ENCODE data around the gene CACNA1I. TPM values are rescaled to one million over a fixed set of nuclear protein-coding genes. Genes with fewer than 3 reads are reported as not detected.

Gene CACNA1I
- total and polyA plus RNA-seq, 7 experiments from 2014 or later = 0.40 to 51.2 (median 22.0) TPM

GRCh38 chr22:39524753-39525657 lies 45.5 kb upstream of the CACNA1I start:
- H3K4me3 Mint-ChIP-seq = peak overlapping the region in 9 of 10 donors; percentile 14 to 76 (median 62)
- Histone ChIP-seq H3K4me3 (ENCODE audit: low read length) (no peak overlapping the region), H3K4me1 (ENCODE audit: control insufficient read depth in 2 of 2, insufficient read depth in 2 of 2, low read length in 2 of 2) (peaks cover 56 to 64% of the 10 kb centered on the region in 2 donors), H3K27ac (ENCODE audit: low read depth, low read length) (no peak overlapping the region), H3K36me3 (ENCODE audit: control insufficient read depth in 2 of 3, insufficient read depth in 3 of 3, low read length in 3 of 3) (peaks cover 9 to 64% (median 11%) of the 10 kb centered on the region in 3 experiments), H3K27me3 (ENCODE audit: control insufficient read depth in 2 of 2, insufficient read depth in 2 of 2, low read length in 2 of 2) (no peaks in the 10 kb centered on the region), H3K9me3 (ENCODE audit: control insufficient read depth in 2 of 3, low read length in 3 of 3) (no peaks in the 10 kb centered on the region)
- peaks cover 0 to 16% (median 0%) of the 10 kb centered on the region in 11 donors for H3K9me3 Mint-ChIP-seq
- peaks cover 0 to 3% (median 0%) of the 10 kb centered on the region in 5 donors for H3K27me3 Mint-ChIP-seq
- peak in 1 of 9 donors; percentile 8 for DNase-seq
- intact Hi-C loops (cut with micrococcal nuclease) = loop anchor here (5.0 to 10.0 kb wide), 4 partner anchors 353 to 1760 kb away; partner anchors contain the start of genes APOBEC3D (in 1 of the 2), CBX6 (in 1 of the 2) and RANGAP1 (in 1 of the 2)
- CTCF ChIA-PET = interaction anchor here (1.3 kb wide), 1 partner anchor 31 kb away, joined by 6 read pairs; no protein-coding TSS in a partner anchor
- peak overlapping the region; percentile 52 to 96 (median 85) for H3K27ac Mint-ChIP-seq
- peaks cover 4 to 58% (median 30%) of the 10 kb centered on the region in 5 donors for H3K36me3 Mint-ChIP-seq
- ATAC-seq = no peak
- POLR2A ChIA-PET = interaction anchor here (0.6 to 6.1 kb wide), 10 partner anchors 9 to 876 kb away, joined by 3 to 93 read pairs (median 4); partner anchors contain the start of gene MIEF1
- H3K4me1 Mint-ChIP-seq = peaks cover 66 to 89% (median 75%) of the 10 kb centered on the region in 7 donors

GRCh38 chr22:39525658-39525975 lies 44.9 kb upstream of the CACNA1I start:
- Mint-ChIP-seq H3K36me3 (peaks cover 4 to 59% (median 26%) of the 10 kb centered on the region in 5 donors), H3K27me3 (no peaks in the 10 kb centered on the region), H3K9me3 (peaks cover 0 to 11% (median 0%) of the 10 kb centered on the region in 11 donors), H3K4me3 (peak overlapping the region in 7 of 10 donors; percentile 45 to 84 (median 62)), H3K27ac (peak overlapping the region in 8 of 9 donors; percentile 55 to 96 (median 85)), H3K4me1 (peaks cover 71 to 89% (median 79%) of the 10 kb centered on the region in 7 donors)
- DNase-seq = peak in 1 of 9 donors; percentile 8
- ChIA-PET POLR2A (interaction anchor here (1.0 to 6.1 kb wide), 6 partner anchors 8 to 209 kb away, joined by 3 to 93 read pairs (median 4); partner anchors contain the start of gene MIEF1), CTCF (no interaction called here)
- no peak for ATAC-seq
- Histone ChIP-seq H3K4me3 (ENCODE audit: low read length) (no peak overlapping the region), H3K9me3 (ENCODE audit: control insufficient read depth in 2 of 3, low read length in 3 of 3) (no peaks in the 10 kb centered on the region), H3K27me3 (ENCODE audit: control insufficient read depth in 2 of 2, insufficient read depth in 2 of 2, low read length in 2 of 2) (no peaks in the 10 kb centered on the region), H3K4me1 (ENCODE audit: control insufficient read depth in 2 of 2, insufficient read depth in 2 of 2, low read length in 2 of 2) (peaks cover 58 to 70% of the 10 kb centered on the region in 2 donors), H3K36me3 (ENCODE audit: control insufficient read depth in 2 of 3, insufficient read depth in 3 of 3, low read length in 3 of 3) (peaks cover 9 to 67% (median 12%) of the 10 kb centered on the region in 3 experiments), H3K27ac (ENCODE audit: low read depth, low read length) (no peak overlapping the region)
- intact Hi-C loops (cut with micrococcal nuclease) = loop anchor here (10.0 kb wide), 3 partner anchors 501 to 1759 kb away; partner anchors contain the start of genes APOBEC3D (in 1 of the 2), CBX6 (in 1 of the 2) and RANGAP1 (in 1 of the 2)

DNA sequence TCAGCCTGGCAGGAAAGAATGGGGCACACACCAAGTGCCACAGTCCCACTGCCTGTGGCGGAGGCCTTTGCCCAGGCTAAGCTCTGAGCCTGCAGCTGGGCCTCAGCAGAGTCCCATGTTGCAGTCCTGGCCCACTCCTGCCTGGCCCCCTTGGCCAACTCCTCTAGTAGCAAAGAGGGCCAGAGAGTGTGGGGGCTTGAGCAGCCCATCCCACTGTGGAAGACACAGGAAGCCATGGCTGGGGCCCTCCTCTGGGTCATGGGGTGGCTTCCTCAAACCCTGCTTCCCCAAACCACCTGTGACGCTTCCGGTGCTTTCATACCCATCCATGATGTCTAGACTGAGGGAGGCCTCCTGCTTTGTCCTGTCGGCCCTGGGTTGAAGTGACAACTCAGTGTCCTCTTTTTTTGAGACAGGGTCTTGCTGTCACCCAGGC lies 43.8 kb upstream of the CACNA1I start:
- no peaks in the 10 kb centered on the region for H3K27me3 ChIP-seq (ENCODE audit: control insufficient read depth in 2 of 2, insufficient read depth in 2 of 2, low read length in 2 of 2)
- DNase-seq (peak in 3 of 9 donors; percentile 22 to 32 (median 28)), ATAC-seq (no peak)
- Mint-ChIP-seq H3K9me3 (peaks cover 0 to 5% (median 0%) of the 10 kb centered on the region in 11 donors), H3K27ac (peak overlapping the region; percentile 64 to 94 (median 86)), H3K4me3 (peak overlapping the region in 8 of 10 donors; percentile 5 to 94 (median 32)), H3K27me3 (no peaks in the 10 kb centered on the region), H3K4me1 (peaks cover 76 to 94% (median 85%) of the 10 kb centered on the region in 7 donors), H3K36me3 (peaks cover 4 to 58% (median 24%) of the 10 kb centered on the region in 5 donors)
- H3K4me3 ChIP-seq (ENCODE audit: low read length) = no peak overlapping the region
- ChIA-PET POLR2A (interaction anchor here (0.6 to 6.1 kb wide), 7 partner anchors 9 to 517 kb away, joined by 3 to 68 read pairs (median 4); partner anchors contain the start of genes MIEF1 and RPL3), CTCF (interaction anchor here (0.7 to 6.4 kb wide), 4 partner anchors 31 to 500 kb away, joined by 4 to 120 read pairs (median 8); no protein-coding TSS in a partner anchor)
- H3K27ac ChIP-seq (ENCODE audit: low read depth, low read length) = peak overlapping the region; percentile 50
- H3K36me3 ChIP-seq (ENCODE audit: control insufficient read depth in 2 of 3, insufficient read depth in 3 of 3, low read length in 3 of 3) = peaks cover 3 to 59% (median 12%) of the 10 kb centered on the region in 3 experiments
- intact Hi-C loops (cut with micrococcal nuclease) = loop anchor here (10.0 kb wide), 3 partner anchors 502 to 1758 kb away; partner anchors contain the start of genes APOBEC3D (in 1 of the 2), CBX6 (in 1 of the 2) and RANGAP1 (in 1 of the 2)
- no peaks in the 10 kb centered on the region for H3K9me3 ChIP-seq (ENCODE audit: control insufficient read depth in 2 of 3, low read length in 3 of 3)
- H3K4me1 ChIP-seq (ENCODE audit: control insufficient read depth in 2 of 2, insufficient read depth in 2 of 2, low read length in 2 of 2) = peaks cover 64 to 75% of the 10 kb centered on the region in 2 donors

DNA sequence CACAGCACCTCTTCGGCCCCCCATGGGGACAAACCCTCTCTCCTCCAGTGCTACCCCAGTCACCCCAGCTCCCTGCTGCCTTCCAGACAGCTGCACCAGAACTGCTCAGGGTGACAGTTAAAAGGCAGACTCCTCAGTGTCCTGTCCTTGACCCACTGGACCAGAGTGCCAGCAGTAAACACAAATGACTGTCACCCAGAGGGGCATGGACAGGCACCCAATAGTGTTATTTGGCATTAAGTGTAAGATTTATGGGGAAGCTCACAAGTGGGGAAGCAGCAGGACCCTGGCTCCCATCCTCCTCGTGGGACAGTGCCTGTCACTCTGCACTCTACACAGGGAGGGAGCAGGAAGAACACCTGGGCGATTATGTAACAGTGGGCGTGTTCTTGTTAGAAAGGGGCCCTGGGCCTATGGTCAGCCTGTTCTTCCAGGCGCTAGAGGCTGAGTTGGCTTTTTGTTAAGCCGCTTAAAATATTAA lies 43.0 kb upstream of the CACNA1I start:
- H3K27ac Mint-ChIP-seq = peak overlapping the region in 8 of 9 donors; percentile 41 to 94 (median 84)
- peaks cover 0 to 57% (median 12%) of the 10 kb centered on the region in 3 experiments for H3K36me3 ChIP-seq (ENCODE audit: control insufficient read depth in 2 of 3, insufficient read depth in 3 of 3, low read length in 3 of 3)
- H3K4me3 ChIP-seq (ENCODE audit: low read length) = no peak overlapping the region
- no peak for DNase-seq
- ChIA-PET CTCF (interaction anchor here (0.5 to 6.4 kb wide), 7 partner anchors 11 to 499 kb away, joined by 3 to 120 read pairs (median 5); partner anchors contain the start of gene TAB1), POLR2A (interaction anchor here (0.6 to 6.1 kb wide), 7 partner anchors 10 to 517 kb away, joined by 3 to 68 read pairs (median 7); partner anchors contain the start of genes MIEF1 and RPL3)
- peak overlapping the region in 9 of 10 donors; percentile 21 to 94 (median 45) for H3K4me3 Mint-ChIP-seq
- H3K9me3 Mint-ChIP-seq = peaks cover 0 to 1% (median 0%) of the 10 kb centered on the region in 11 donors
- H3K27me3 Mint-ChIP-seq = no peaks in the 10 kb centered on the region
- intact Hi-C loops (cut with micrococcal nuclease) = loop anchor here (10.0 kb wide), 3 partner anchors 503 to 1757 kb away; partner anchors contain the start of genes APOBEC3D (in 1 of the 2), CBX6 (in 1 of the 2) and RANGAP1 (in 1 of the 2)
- peaks cover 60 to 70% of the 10 kb centered on the region in 2 donors for H3K4me1 ChIP-seq (ENCODE audit: control insufficient read depth in 2 of 2, insufficient read depth in 2 of 2, low read length in 2 of 2)
- peaks cover 73 to 92% (median 82%) of the 10 kb centered on the region in 7 donors for H3K4me1 Mint-ChIP-seq
- H3K27ac ChIP-seq (ENCODE audit: low read depth, low read length) = peak overlapping the region; percentile 2
- H3K9me3 ChIP-seq (ENCODE audit: control insufficient read depth in 2 of 3, low read length in 3 of 3) = no peaks in the 10 kb centered on the region
- H3K27me3 ChIP-seq (ENCODE audit: control insufficient read depth in 2 of 2, insufficient read depth in 2 of 2, low read length in 2 of 2) = no peaks in the 10 kb centered on the region
- peaks cover 0 to 52% (median 16%) of the 10 kb centered on the region in 5 donors for H3K36me3 Mint-ChIP-seq
- ATAC-seq = no peak

- peak overlapping the region; percentile 48 for H3K27ac ChIP-seq (ENCODE audit: low read depth, low read length)
- peaks cover 0 to 47% (median 12%) of the 10 kb centered on the region in 5 donors for H3K36me3 Mint-ChIP-seq
Observed at GRCh38 chr22:39528080-39528661, 42.4 kb upstream of the CACNA1I start.

More at GRCh38 chr22:39528080-39528661, 42.4 kb upstream of the CACNA1I start:
- Histone ChIP-seq H3K4me1 (ENCODE audit: control insufficient read depth in 2 of 2, insufficient read depth in 2 of 2, low read length in 2 of 2) (peaks cover 54 to 64% of the 10 kb centered on the region in 2 donors), H3K27me3 (ENCODE audit: control insufficient read depth in 2 of 2, insufficient read depth in 2 of 2, low read length in 2 of 2) (no peaks in the 10 kb centered on the region), H3K9me3 (ENCODE audit: control insufficient read depth in 2 of 3, low read length in 3 of 3) (no peaks in the 10 kb centered on the region), H3K4me3 (ENCODE audit: low read length) (no peak overlapping the region), H3K36me3 (ENCODE audit: control insufficient read depth in 2 of 3, insufficient read depth in 3 of 3, low read length in 3 of 3) (peaks cover 0 to 51% (median 12%) of the 10 kb centered on the region in 3 experiments)
- ATAC-seq (no peak), DNase-seq (peak in 1 of 9 donors; percentile 8)
- ChIA-PET CTCF (interaction anchor here (0.5 to 6.4 kb wide), 16 partner anchors 12 to 516 kb away, joined by 3 to 120 read pairs (median 6); partner anchors contain the start of genes MIEF1, RPL3 and TAB1), POLR2A (interaction anchor here (0.6 to 7.1 kb wide), 15 partner anchors 7 to 517 kb away, joined by 3 to 105 read pairs (median 7); partner anchors contain the start of genes ATF4, MIEF1 and RPL3)
- intact Hi-C loops (cut with micrococcal nuclease) = loop anchor here (10.0 kb wide), 3 partner anchors 503 to 1757 kb away; partner anchors contain the start of genes APOBEC3D (in 1 of the 2), CBX6 (in 1 of the 2) and RANGAP1 (in 1 of the 2)
- peaks cover 0 to 3% (median 0%) of the 10 kb centered on the region in 11 donors for H3K9me3 Mint-ChIP-seq
- peak overlapping the region; percentile 58 to 94 (median 84) for H3K27ac Mint-ChIP-seq
- H3K4me1 Mint-ChIP-seq = peaks cover 67 to 91% (median 80%) of the 10 kb centered on the region in 7 donors
- peaks cover 0 to 4% (median 0%) of the 10 kb centered on the region in 5 donors for H3K27me3 Mint-ChIP-seq
- peak overlapping the region in 7 of 10 donors; percentile 48 to 97 (median 74) for H3K4me3 Mint-ChIP-seq

Measured in naive thymus-derived CD4-positive, alpha-beta T cell (primary cell).